Duodenal mucosa (tissue), 2 donors: ENCODE measurements around the gene PTPRN2.

Experiments used
- H3K27ac ChIP-seq: one replicate; pipeline ENCODE4 v1.7.0; 2013; ENCODE audit warnings: low read depth, low read length
- H3K27me3 ChIP-seq, 2 donors: one replicate each; pipeline ENCODE4 v1.7.0; 2013; ENCODE audit warnings: low read length in 2 of 2, control low read depth in 1 of 2; ENCODE audit not compliant: insufficient read depth in 2 of 2, control insufficient read depth in 1 of 2
- H3K36me3 ChIP-seq, 2 donors: one replicate each; pipeline ENCODE4 v1.7.0; 2013; ENCODE audit warnings: low read length in 2 of 2, control low read depth in 1 of 2; ENCODE audit not compliant: insufficient read depth in 2 of 2, control insufficient read depth in 1 of 2
- H3K4me1 ChIP-seq, 2 donors: one replicate each; pipeline ENCODE4 v1.7.0; 2013; ENCODE audit warnings: low read length in 2 of 2, control low read depth in 1 of 2; ENCODE audit not compliant: insufficient read depth in 2 of 2, control insufficient read depth in 1 of 2
- H3K4me3 ChIP-seq, 2 donors: one replicate each; pipeline ENCODE4 v1.7.0; 2013; ENCODE audit warnings: low read length in 2 of 2, low read depth in 1 of 2
- H3K9ac ChIP-seq, 2 donors: one replicate each; pipeline ENCODE4 v1.7.0; 2013; ENCODE audit warnings: low read length in 2 of 2, low read depth in 1 of 2
- H3K9me3 ChIP-seq, 2 donors: one replicate each; pipeline ENCODE4 v1.7.0; 2013; ENCODE audit warnings: low read length in 2 of 2, control low read depth in 1 of 2; ENCODE audit not compliant: control insufficient read depth in 1 of 2

Gene PTPRN2

DNA sequence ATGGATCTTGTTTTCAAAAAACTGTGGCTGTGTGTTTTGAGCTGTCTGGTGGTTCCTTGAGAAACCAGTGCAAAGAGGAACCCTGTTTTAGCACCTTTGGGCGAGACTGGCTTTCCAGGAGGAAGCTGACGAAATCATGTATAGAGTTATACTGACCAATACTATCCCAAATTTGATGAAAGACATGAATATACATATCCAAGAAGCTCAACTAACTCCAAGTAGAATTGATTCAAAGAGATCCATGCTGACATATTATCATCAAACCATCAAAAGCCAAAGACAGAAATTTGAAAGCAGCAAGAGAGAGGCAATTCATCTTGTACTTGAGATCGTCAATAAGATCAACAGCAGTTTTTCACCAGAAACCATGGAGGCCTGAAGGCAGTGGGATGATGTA, 640.1 kb downstream of the PTPRN2 start:
- no peak overlapping the region for H3K4me3 ChIP-seq
- H3K36me3 ChIP-seq: no peaks in the 10 kb centered on the region
- H3K9ac ChIP-seq: no peak overlapping the region
- no peaks in the 10 kb centered on the region for H3K4me1 ChIP-seq
- no peak overlapping the region for H3K27ac ChIP-seq
- no peaks in the 10 kb centered on the region for H3K27me3 ChIP-seq
- peaks cover 4 to 12% of the 10 kb centered on the region in 2 donors for H3K9me3 ChIP-seq

DNA sequence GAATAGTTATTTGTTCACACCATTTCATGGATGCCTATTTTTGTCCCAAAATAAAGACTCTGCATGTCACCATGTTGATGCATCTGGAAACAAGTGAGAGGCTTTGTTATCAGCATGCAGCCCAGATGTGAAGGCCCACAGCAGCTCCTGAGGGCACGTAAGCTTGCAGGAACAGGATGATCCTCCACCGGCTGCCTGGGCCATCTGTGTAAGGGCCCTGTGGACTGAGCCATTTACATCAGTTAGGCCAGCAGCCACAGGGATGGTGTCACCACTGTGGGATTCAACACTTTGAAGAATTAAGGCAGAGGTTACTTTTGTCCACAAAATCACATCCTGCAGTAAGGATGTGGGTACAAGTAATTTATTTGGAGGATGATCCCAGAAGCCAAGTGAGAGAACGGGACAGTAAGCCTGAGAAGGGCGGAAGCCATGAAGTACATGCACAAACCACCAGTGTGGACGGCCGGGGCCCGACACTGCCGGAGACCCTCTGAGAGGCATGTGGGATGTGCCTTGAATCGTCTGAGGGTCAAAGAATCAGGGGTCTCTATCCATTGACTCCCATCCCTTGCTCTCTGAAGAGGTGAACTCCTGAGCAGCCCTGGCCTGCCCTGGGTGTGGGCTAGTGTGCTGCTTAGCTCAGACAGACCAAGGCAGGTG, 641.1 kb downstream of the PTPRN2 start:
- Histone ChIP-seq H3K4me1 (no peaks in the 10 kb centered on the region), H3K9me3 (peaks cover 4 to 12% of the 10 kb centered on the region in 2 donors), H3K36me3 (no peaks in the 10 kb centered on the region), H3K4me3 (no peak overlapping the region), H3K27ac (no peak overlapping the region), H3K27me3 (no peaks in the 10 kb centered on the region), H3K9ac (no peak overlapping the region)

DNA sequence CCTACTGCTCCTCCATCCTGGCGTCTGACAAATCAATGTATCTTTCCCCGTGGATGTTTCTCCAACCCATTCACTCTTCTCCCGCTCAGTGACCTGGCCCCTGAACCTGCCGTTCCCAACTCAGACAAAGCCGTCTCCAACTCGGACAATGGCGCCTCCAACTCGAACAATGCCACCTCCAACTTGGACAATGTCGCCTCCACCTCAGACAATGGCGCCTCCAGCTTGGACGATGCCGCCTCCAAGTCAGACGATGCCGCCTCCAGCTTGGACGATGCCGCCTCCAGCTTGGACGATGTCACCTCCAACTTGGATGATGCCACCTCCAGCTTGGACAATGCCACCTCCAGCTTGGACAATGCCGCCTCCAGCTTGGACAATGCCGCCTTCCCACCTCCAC, 642.2 kb downstream of the PTPRN2 start:
- peaks cover 4 to 12% of the 10 kb centered on the region in 2 donors for H3K9me3 ChIP-seq
- no peaks in the 10 kb centered on the region for H3K36me3 ChIP-seq
- H3K9ac ChIP-seq: no peak overlapping the region
- H3K4me3 ChIP-seq: no peak overlapping the region
- no peak overlapping the region for H3K27ac ChIP-seq
- no peaks in the 10 kb centered on the region for H3K4me1 ChIP-seq
- no peaks in the 10 kb centered on the region for H3K27me3 ChIP-seq

DNA sequence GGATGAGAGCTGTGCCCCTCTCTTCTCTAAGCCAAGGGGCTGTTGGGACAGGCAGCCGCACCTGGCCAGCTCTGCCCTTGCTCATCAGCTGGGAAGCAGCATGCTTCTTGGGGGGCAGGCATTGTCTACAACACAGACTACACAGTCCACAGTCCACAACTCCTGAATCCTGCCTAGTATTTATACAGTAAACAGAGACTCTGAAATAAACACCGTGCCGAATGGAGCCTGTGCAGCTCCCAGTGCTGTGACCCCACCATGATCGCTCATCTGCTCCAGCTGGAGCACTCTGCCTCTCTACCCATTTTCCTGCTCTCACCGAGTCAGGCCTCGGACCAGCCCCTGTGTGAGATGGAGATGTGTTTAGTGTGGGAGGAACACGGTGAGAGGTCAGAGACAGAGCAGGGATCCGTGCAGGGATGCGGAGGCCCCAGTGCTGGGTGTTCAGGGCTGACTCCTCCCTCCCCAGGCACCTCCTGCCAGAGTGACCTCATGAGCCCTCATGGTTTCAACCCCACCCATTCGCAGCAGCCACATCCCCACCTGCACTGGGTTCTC, 642.8 kb downstream of the PTPRN2 start:
- no peak overlapping the region for H3K27ac ChIP-seq
- peaks cover 4 to 12% of the 10 kb centered on the region in 2 donors for H3K9me3 ChIP-seq
- H3K4me3 ChIP-seq: no peak overlapping the region
- no peaks in the 10 kb centered on the region for H3K27me3 ChIP-seq
- no peaks in the 10 kb centered on the region for H3K36me3 ChIP-seq
- no peak overlapping the region for H3K9ac ChIP-seq
- H3K4me1 ChIP-seq: no peaks in the 10 kb centered on the region

DNA sequence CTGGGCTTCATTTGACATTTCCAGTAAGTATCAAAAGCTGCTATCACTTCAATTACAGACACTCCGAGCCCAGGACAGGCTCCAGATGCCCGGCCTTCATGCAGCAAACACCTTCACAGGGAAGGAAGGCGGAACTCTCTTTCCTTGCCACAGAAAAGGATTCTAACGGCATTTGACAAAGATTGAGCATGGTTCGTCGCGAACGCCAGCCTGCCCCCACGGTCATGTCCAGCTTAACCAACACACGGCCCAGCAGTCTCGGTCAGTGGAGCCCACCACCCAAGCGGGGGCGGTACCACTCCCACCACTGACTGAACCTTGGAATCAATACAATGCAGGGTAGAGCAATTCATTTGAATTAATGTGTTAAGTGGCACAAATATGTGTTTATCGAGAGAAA, 643.6 kb downstream of the PTPRN2 start:
- H3K27ac ChIP-seq: no peak overlapping the region
- no peaks in the 10 kb centered on the region for H3K36me3 ChIP-seq
- no peaks in the 10 kb centered on the region for H3K27me3 ChIP-seq
- H3K9me3 ChIP-seq: peaks cover 4 to 12% of the 10 kb centered on the region in 2 donors
- H3K4me1 ChIP-seq: no peaks in the 10 kb centered on the region
- H3K4me3 ChIP-seq: no peak overlapping the region
- no peak overlapping the region for H3K9ac ChIP-seq

DNA sequence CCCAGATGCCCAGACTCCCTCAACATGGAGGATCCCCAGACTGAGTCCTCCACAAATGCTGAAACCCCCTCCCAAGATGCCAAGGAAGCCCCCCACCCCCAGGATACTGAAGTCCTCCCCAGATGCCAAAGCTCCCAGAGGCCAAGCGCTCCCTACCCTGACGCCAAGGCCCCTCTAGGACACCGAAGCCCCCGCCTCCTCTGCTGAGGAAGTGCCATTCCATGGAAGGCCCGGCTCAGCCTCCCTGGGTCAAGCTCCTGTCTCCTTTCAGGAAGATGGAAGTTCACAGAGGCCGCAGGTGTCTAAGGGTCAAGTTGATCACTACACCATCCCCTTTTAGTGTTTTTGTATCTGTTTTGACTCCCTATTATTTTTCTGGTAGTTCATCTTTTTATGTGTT, 644.1 kb downstream of the PTPRN2 start:
- H3K36me3 ChIP-seq: no peaks in the 10 kb centered on the region
- no peak overlapping the region for H3K9ac ChIP-seq
- H3K4me3 ChIP-seq: no peak overlapping the region
- H3K27ac ChIP-seq: no peak overlapping the region
- H3K9me3 ChIP-seq: peaks cover 4 to 12% of the 10 kb centered on the region in 2 donors
- H3K4me1 ChIP-seq: no peaks in the 10 kb centered on the region
- no peaks in the 10 kb centered on the region for H3K27me3 ChIP-seq

DNA sequence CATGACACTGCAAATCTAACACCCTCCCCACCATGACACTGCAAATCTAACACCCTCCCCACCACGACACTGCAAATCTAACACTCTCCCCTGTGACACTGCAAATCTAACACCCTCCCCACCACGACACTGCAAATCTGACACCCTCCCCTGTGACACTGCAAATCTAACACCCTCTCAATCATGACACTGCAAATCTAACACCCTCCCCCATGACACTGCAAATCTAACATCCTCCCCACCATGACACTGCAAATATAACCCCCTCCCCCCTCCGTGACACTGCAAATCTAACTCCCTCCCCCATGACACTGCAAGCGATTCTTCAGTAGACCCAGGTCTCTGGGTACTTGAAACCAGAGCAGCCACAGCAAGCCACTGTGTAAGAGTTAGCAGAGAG, 646.4 kb downstream of the PTPRN2 start:
- Histone ChIP-seq H3K4me1 (no peaks in the 10 kb centered on the region), H3K4me3 (no peak overlapping the region), H3K27ac (no peak overlapping the region), H3K9me3 (no peaks in the 10 kb centered on the region), H3K36me3 (no peaks in the 10 kb centered on the region), H3K27me3 (no peaks in the 10 kb centered on the region), H3K9ac (no peak overlapping the region)

DNA sequence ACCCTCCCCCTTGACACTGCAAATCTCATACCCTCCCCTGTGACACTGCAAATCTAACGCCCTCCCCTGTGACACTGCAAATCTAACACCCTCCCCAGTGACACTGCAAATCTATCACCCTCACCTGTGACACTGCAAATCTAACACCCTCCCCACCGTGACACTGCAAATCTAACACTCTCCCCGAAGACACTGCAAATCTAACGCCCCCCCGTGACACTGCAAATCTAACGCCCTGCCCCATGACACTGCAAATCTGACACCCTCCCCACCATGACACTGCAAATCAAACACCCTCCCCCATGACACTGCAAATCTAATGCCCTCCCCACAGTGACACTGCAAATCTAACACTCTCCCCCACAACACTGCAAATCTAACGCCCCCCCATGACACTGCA, 647.1 kb downstream of the PTPRN2 start:
- no peak overlapping the region for H3K9ac ChIP-seq
- H3K27ac ChIP-seq: no peak overlapping the region
- H3K4me3 ChIP-seq: no peak overlapping the region
- no peaks in the 10 kb centered on the region for H3K4me1 ChIP-seq
- no peaks in the 10 kb centered on the region for H3K9me3 ChIP-seq
- H3K27me3 ChIP-seq: no peaks in the 10 kb centered on the region
- no peaks in the 10 kb centered on the region for H3K36me3 ChIP-seq

DNA sequence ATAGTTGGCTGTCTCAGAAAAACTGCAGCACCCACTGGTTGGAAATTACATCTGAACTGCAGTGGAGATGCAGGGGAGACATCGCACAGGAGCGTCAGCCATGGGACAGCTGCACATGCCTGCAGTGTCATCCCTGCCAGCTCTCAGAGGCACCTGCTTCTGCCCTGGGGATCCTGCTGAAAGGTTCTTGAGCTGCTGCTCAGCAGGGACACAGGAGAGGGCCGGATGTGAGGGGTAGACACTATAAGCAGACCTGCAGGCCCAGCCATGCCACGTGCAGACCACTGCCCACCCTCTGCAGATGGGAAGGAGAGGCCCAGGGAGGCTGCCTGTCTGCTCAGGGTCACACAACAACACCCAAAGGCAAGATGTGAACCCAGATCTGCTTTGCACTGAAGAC, 649.4 kb downstream of the PTPRN2 start:
- Histone ChIP-seq H3K27ac (no peak overlapping the region), H3K9me3 (peaks cover 3 to 6% of the 10 kb centered on the region in 2 donors), H3K4me3 (no peak overlapping the region), H3K36me3 (no peaks in the 10 kb centered on the region), H3K4me1 (no peaks in the 10 kb centered on the region), H3K9ac (no peak overlapping the region), H3K27me3 (no peaks in the 10 kb centered on the region)

DNA sequence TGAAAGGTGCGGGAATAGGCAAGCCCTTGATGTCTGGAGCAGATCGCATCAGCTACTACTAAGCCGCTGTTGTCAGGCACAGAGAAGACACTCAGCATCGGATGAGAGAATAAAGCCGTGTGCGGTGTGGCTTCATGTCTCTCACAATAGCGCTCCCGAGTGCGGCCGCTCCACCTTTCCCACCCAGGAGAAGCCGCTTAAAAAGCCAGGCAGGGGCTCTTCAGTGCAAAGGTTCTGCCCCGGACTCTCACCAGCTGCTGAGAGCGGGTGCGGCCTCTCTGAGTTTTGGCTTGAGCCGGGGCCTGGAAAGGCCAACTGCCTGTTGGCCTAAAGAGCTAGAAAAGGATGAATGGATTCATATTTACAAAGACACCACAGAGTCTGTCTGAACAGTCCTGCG, 650.2 kb downstream of the PTPRN2 start:
- Histone ChIP-seq H3K4me3 (no peak overlapping the region), H3K36me3 (no peaks in the 10 kb centered on the region), H3K27me3 (no peaks in the 10 kb centered on the region), H3K9me3 (peaks cover 8 to 11% of the 10 kb centered on the region in 2 donors), H3K9ac (no peak overlapping the region), H3K4me1 (no peaks in the 10 kb centered on the region), H3K27ac (no peak overlapping the region)
